Neural cell (in vitro differentiated cells): ENCODE data around the gene VDAC1. TPM values are rescaled to one million over a fixed set of nuclear protein-coding genes. Genes with fewer than 3 reads are reported as not detected.

Experiments
- H2AFZ ChIP-seq: fragments of 200-600, 300-800 bp; sonication (generic), shearing (Covaris generic); 2 replicates; pipeline ENCODE4 v1.6.0; 2014; ENCODE audit warnings: low read depth, mild to moderate bottlenecking, antibody characterized with exemption, low read length, moderate library complexity
- H3F3A ChIP-seq: fragments of 200-600 bp; shearing (Covaris generic); 2 replicates; pipeline ENCODE4 v1.6.1; 2016; ENCODE audit warnings: mild to moderate bottlenecking, moderate library complexity, mixed read lengths, antibody characterized with exemption, low read length; ENCODE audit not compliant: insufficient read depth, poor library complexity, severe bottlenecking
- H3K27ac ChIP-seq: fragments of 200-600, 300-800 bp; sonication (generic), shearing (Covaris generic); 2 replicates; pipeline ENCODE4 v1.5.1; 2014; ENCODE audit warnings: mild to moderate bottlenecking, low read length, moderate library complexity
- H3K27me3 ChIP-seq: fragments of 300-800, 200-600 bp; sonication (generic), shearing (Covaris generic); 2 replicates; pipeline ENCODE4 v1.6.0; 2014; ENCODE audit warnings: mild to moderate bottlenecking, low read depth, low read length, moderate library complexity; ENCODE audit not compliant: insufficient read depth
- H3K36me3 ChIP-seq: fragments of 300-800, 200-600 bp; sonication (generic), shearing (Covaris generic); 2 replicates; pipeline ENCODE4 v1.5.1; 2014; ENCODE audit warnings: mild to moderate bottlenecking, antibody characterized with exemption, low read length, moderate library complexity; ENCODE audit not compliant: insufficient read depth
- H3K4me2 ChIP-seq: fragments of 300-800, 200-600 bp; sonication (generic), shearing (Covaris generic); 2 replicates; pipeline ENCODE4 v1.6.0; 2014; ENCODE audit warnings: mild to moderate bottlenecking, low read length
- H3K4me3 ChIP-seq: fragments of 300-800, 200-600 bp; sonication (generic), shearing (Covaris generic); 2 replicates; pipeline ENCODE4 v1.5.1; 2014; ENCODE audit warnings: mild to moderate bottlenecking, low read length, moderate library complexity
- H3K79me2 ChIP-seq: fragments of 200-600 bp; shearing (Covaris generic); replicated peaks from 2 replicates; pipeline ENCODE4 v1.6.0; 2014; ENCODE audit warnings: mild to moderate bottlenecking, low read length, moderate library complexity; ENCODE audit not compliant: insufficient read depth
- H3K9ac ChIP-seq: fragments of 300-800, 200-600 bp; sonication (generic), shearing (Covaris generic); 2 replicates; pipeline ENCODE4 v1.6.1; 2016; ENCODE audit warnings: mild to moderate bottlenecking, low read length, mixed read lengths
- H3K9me2 ChIP-seq: fragments of 200-600 bp; shearing (Covaris generic); 2 replicates; pipeline ENCODE4 v1.6.1; 2016; ENCODE audit warnings: mild to moderate bottlenecking, low read length, mixed read lengths; ENCODE audit not compliant: insufficient read depth
- H3K9me3 ChIP-seq: fragments of 200-600, 300-800 bp; sonication (generic), shearing (Covaris generic); 2 replicates; pipeline ENCODE4 v1.6.1; 2016; ENCODE audit warnings: mild to moderate bottlenecking, mixed run types, low read length, moderate library complexity, mixed read lengths
- H4K20me1 ChIP-seq: fragments of 200-600 bp; shearing (Covaris generic); 2 replicates; pipeline ENCODE4 v1.6.1; 2016; ENCODE audit warnings: mild to moderate bottlenecking, mixed run types; ENCODE audit not compliant: insufficient read depth
- EP300 ChIP-seq: fragments of 450-650 bp; conservative IDR thresholded peaks from 2 replicates; pipeline ENCODE4 v1.6.1; 2014; ENCODE audit warnings: antibody characterized with exemption, mild to moderate bottlenecking, moderate library complexity; ENCODE audit not compliant: poor library complexity, severe bottlenecking
- EZH2 ChIP-seq: fragments of 200-600, 300-800 bp; shearing (Covaris generic), sonication (generic); IDR thresholded peaks from 2 replicates; pipeline ENCODE4 v1.6.1; 2014; ENCODE audit warnings: antibody characterized with exemption, low read length, borderline replicate concordance, mild to moderate bottlenecking; ENCODE audit not compliant: insufficient read depth, poor library complexity, severe bottlenecking
- MXI1 ChIP-seq: fragments of 450-650 bp; conservative IDR thresholded peaks from 2 replicates; pipeline ENCODE4 v1.6.1; 2014; ENCODE audit warnings: antibody characterized with exemption, mild to moderate bottlenecking; ENCODE audit not compliant: poor library complexity, severe bottlenecking
- POLR2AphosphoS5 ChIP-seq: IDR thresholded peaks from 2 replicates; pipeline ENCODE4 v1.6.1; 2012
- RAD21 ChIP-seq: fragments of 450-650 bp; conservative IDR thresholded peaks from 2 replicates; pipeline ENCODE4 v1.6.1; 2014; ENCODE audit warnings: antibody characterized with exemption, mild to moderate bottlenecking, moderate library complexity
- REST ChIP-seq: IDR thresholded peaks from 2 replicates; pipeline ENCODE4 v1.6.1; 2012; ENCODE audit warnings: borderline replicate concordance
- SMC3 ChIP-seq: fragments of 450-650 bp; conservative IDR thresholded peaks from 2 replicates; pipeline ENCODE4 v1.6.1; 2014; ENCODE audit warnings: antibody characterized with exemption, mild to moderate bottlenecking, moderate library complexity; ENCODE audit not compliant: poor library complexity
- TAF1 ChIP-seq: IDR thresholded peaks from 2 replicates; pipeline ENCODE4 v1.6.1; 2012; ENCODE audit warnings: low read depth
- polyA plus RNA-seq: library from polyadenylated mRNA; depleted of rRNA; stranded (reverse); fragments of >200 nt; gene quantifications from 2 replicates; pipeline ENCODE4 v1.2.3, GENCODE V29; 2014
- TF ChIP-seq, protein P1 (sequence below): fragments of 450-650 bp; IDR thresholded peaks from 2 replicates; pipeline ENCODE4 v1.5.1; 2014; ENCODE audit warnings: antibody characterized with exemption, mild to moderate bottlenecking, moderate library complexity; ENCODE audit not compliant: poor library complexity, severe bottlenecking

The VDAC1 gene
- polyA plus RNA-seq, 1 donor from 2014 or later, result 307 TPM

DNA sequence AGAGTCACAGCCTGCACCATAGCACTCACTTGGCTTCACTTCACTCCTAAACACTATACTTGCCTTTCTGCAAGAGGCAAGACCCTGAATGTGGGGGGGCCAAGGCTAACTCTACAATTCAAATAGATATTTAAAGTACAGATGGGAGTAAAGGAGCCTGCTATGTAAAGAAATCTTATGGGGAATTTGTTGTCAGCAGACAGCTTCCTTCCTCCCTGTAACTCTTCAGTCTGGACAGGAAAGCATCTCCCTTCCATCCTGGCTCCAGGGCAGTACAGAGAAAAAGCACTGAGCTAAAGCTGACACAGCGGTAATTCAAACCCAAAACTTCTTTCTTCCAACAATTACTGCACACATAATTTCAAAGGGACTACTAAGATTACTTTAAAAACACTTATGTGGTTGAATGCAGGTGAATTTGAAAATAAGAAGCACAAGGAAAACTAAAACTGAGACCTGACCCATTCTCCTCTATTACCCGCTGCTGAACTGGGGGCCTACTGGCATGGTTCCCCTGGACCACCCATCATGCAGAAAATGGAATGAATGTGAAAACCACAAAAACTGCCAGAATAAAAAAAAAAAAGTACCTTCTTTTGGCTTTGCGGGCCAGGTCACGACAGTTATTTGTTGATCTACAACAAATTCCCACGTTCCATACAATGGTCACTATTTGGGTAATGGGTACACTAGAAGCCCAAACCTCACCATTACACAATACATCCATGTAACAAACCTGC lies 13.4 kb downstream of the VDAC1 start:
- Histone ChIP-seq H3K9ac (no peak overlapping the region), H3F3A (no peaks in the 10 kb centered on the region), H3K9me2 (no peaks in the 10 kb centered on the region), H3K79me2 (peaks cover 38% of the 10 kb centered on the region), H3K27ac (no peak overlapping the region), H3K4me3 (no peak overlapping the region), H4K20me1 (no peaks in the 10 kb centered on the region), H3K36me3 (no peaks in the 10 kb centered on the region), H2AFZ (no peak overlapping the region), H3K4me2 (no peak overlapping the region), H3K9me3 (no peaks in the 10 kb centered on the region), H3K27me3 (no peaks in the 10 kb centered on the region)
- TF ChIP-seq SMC3, result no peak
- no peak for TF ChIP-seq EZH2
- TF ChIP-seq TAF1, result no peak
- no peak for TF ChIP-seq RAD21
- TF ChIP-seq, protein P1, sequence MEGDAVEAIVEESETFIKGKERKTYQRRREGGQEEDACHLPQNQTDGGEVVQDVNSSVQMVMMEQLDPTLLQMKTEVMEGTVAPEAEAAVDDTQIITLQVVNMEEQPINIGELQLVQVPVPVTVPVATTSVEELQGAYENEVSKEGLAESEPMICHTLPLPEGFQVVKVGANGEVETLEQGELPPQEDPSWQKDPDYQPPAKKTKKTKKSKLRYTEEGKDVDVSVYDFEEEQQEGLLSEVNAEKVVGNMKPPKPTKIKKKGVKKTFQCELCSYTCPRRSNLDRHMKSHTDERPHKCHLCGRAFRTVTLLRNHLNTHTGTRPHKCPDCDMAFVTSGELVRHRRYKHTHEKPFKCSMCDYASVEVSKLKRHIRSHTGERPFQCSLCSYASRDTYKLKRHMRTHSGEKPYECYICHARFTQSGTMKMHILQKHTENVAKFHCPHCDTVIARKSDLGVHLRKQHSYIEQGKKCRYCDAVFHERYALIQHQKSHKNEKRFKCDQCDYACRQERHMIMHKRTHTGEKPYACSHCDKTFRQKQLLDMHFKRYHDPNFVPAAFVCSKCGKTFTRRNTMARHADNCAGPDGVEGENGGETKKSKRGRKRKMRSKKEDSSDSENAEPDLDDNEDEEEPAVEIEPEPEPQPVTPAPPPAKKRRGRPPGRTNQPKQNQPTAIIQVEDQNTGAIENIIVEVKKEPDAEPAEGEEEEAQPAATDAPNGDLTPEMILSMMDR, result no peak
- no peak for TF ChIP-seq MXI1
- no peak for TF ChIP-seq POLR2AphosphoS5
- TF ChIP-seq REST, result no peak
- no peak for TF ChIP-seq EP300

DNA sequence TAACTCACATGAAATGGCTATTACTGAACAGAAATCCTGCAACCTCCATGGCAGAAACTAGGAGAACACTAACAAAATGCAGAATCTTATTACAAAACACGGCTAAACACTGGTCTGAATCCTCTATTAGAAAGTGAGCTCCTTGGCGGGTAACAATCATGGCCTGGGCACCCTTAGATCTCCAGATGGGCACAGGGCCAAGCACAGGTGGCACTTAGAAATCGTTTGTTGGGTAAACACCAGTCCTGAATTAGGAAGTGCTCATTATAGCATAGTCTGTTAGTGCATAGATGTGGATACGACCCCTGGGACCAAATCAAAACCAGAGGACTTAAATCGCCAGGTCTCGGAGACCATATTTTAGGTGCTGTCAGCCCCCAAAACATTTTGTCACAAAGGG lies 14.4 kb downstream of the VDAC1 start:
- Histone ChIP-seq H3K9me2 (no peaks in the 10 kb centered on the region), H3F3A (no peaks in the 10 kb centered on the region), H2AFZ (no peak overlapping the region), H3K79me2 (peaks cover 29% of the 10 kb centered on the region), H3K4me3 (no peak overlapping the region), H3K9me3 (no peaks in the 10 kb centered on the region), H3K9ac (no peak overlapping the region), H3K27me3 (no peaks in the 10 kb centered on the region), H3K4me2 (no peak overlapping the region), H3K27ac (no peak overlapping the region), H4K20me1 (no peaks in the 10 kb centered on the region), H3K36me3 (no peaks in the 10 kb centered on the region)
- TF ChIP-seq, protein P1, result no peak
- no peak for TF ChIP-seq EP300
- no peak for TF ChIP-seq EZH2
- TF ChIP-seq REST, result no peak
- no peak for TF ChIP-seq RAD21
- TF ChIP-seq MXI1, result no peak
- TF ChIP-seq SMC3, result no peak
- TF ChIP-seq TAF1, result no peak
- TF ChIP-seq POLR2AphosphoS5, result no peak
